GM23248 (cell line): ENCODE data around the gene ISCA2.

Experiments used
- EZH2 ChIP-seq: fragments of 200-600 bp; sonication (generic); IDR thresholded peaks from 2 replicates; pipeline ENCODE4 v1.6.1; 2018; ENCODE audit warnings: antibody characterized with exemption, mild to moderate bottlenecking; ENCODE audit not compliant: insufficient read depth, poor library complexity, severe bottlenecking
- EZH2phosphoT487 ChIP-seq: fragments of 200-600 bp; sonication (generic); IDR thresholded peaks from 2 replicates; pipeline ENCODE4 v1.6.1; 2018; ENCODE audit warnings: antibody characterized with exemption, moderate library complexity, mild to moderate bottlenecking, low read depth; ENCODE audit not compliant: insufficient read depth

GRCh38 chr14:74521756-74522155 lies 28.2 kb downstream of the ISCA2 start:
- TF ChIP-seq EZH2 = no peak
- TF ChIP-seq EZH2phosphoT487 = no peak
